ENCODE measurements around the gene OR9A4. TPM values are rescaled to one million over a fixed set of nuclear protein-coding genes. Genes with fewer than 3 reads are reported as not detected.

The OR9A4 gene
- polyA plus RNA-seq, 1 donor, result not detected

- DNase-seq, result no peak
- no CpG with 5 or more reads among the region's 3 CpGs for WGBS (ENCODE audit: insufficient coverage, low lambda C conversion rate)
- H3K27ac ChIP-seq (ENCODE audit: low read length), result no peak overlapping the region
- no peaks in the 10 kb centered on the region for H3K4me1 ChIP-seq (ENCODE audit: control insufficient read depth, insufficient read depth, low read length)
- H3K9me3 ChIP-seq (ENCODE audit: control insufficient read depth, low read depth, low read length), result peaks cover 13% of the 10 kb centered on the region
- no peaks in the 10 kb centered on the region for H3K27me3 ChIP-seq (ENCODE audit: control insufficient read depth, insufficient read depth, low read length)
- no peaks in the 10 kb centered on the region for H3K36me3 ChIP-seq (ENCODE audit: control insufficient read depth, insufficient read depth, low read length)
- no peak overlapping the region for H3K4me3 ChIP-seq (ENCODE audit: low read length)
These were observed 29.2 kb downstream of the OR9A4 start for GRCh38 chr7:141945356-141945755.

DNA sequence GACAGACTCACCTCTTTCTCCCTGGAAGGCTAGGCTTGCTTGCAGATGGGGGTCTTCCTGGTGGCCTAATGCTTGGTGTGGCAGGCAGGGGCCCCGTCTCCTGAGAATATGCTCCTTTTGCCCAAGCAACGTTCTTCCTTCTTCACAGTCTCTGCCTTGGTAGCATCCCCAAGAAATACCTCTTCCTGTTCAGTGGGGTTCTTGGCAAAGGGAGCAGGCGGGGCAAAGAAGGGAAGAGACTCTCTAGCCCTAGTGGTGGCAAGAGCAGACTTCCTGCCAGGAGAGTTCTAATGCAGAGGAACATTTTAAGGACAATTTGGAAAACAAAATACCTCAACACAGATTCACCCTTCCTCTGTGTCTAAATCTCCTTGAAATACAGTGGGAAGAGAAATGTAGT, 30.6 kb downstream of the OR9A4 start, which contains the start of gene CLEC5A:
Gene CLEC5A, minus strand, starts transcription at position 179 of the 400 bp plus-strand sequence. CDS start 682 bp downstream, outside the sequence.
- no peak within 1 kb of the TSS for H3K4me3 ChIP-seq (ENCODE audit: low read length)
- H3K27me3 ChIP-seq (ENCODE audit: control insufficient read depth, insufficient read depth, low read length), result no peaks in the 10 kb centered on the region
- no CpG with 5 or more reads among the region's 3 CpGs for WGBS (ENCODE audit: insufficient coverage, low lambda C conversion rate)
- H3K4me1 ChIP-seq (ENCODE audit: control insufficient read depth, insufficient read depth, low read length), result no peaks in the 10 kb centered on the region
- peaks cover 3% of the 10 kb centered on the region for H3K9me3 ChIP-seq (ENCODE audit: control insufficient read depth, low read depth, low read length)
- DNase-seq, result no peak
- H3K36me3 ChIP-seq (ENCODE audit: control insufficient read depth, insufficient read depth, low read length), result no peaks in the 10 kb centered on the region
- H3K27ac ChIP-seq (ENCODE audit: low read length), result no peak within 1 kb of the TSS

GRCh38 chr7:141949021-141949420, 32.8 kb downstream of the OR9A4 start:
- no peak overlapping the region for H3K27ac ChIP-seq (ENCODE audit: low read length)
- DNase-seq, result no peak
- WGBS (ENCODE audit: insufficient coverage, low lambda C conversion rate), result no CpG with 5 or more reads among the region's 2 CpGs
- H3K4me1 ChIP-seq (ENCODE audit: control insufficient read depth, insufficient read depth, low read length), result no peaks in the 10 kb centered on the region
- no peak overlapping the region for H3K4me3 ChIP-seq (ENCODE audit: low read length)
- no peaks in the 10 kb centered on the region for H3K36me3 ChIP-seq (ENCODE audit: control insufficient read depth, insufficient read depth, low read length)
- H3K9me3 ChIP-seq (ENCODE audit: control insufficient read depth, low read depth, low read length), result no peaks in the 10 kb centered on the region
- no peaks in the 10 kb centered on the region for H3K27me3 ChIP-seq (ENCODE audit: control insufficient read depth, insufficient read depth, low read length)

- no CpG with 5 or more reads among the region's 2 CpGs for WGBS (ENCODE audit: insufficient coverage, low lambda C conversion rate)
- Histone ChIP-seq H3K4me3 (ENCODE audit: low read length) (no peak overlapping the region), H3K36me3 (ENCODE audit: control insufficient read depth, insufficient read depth, low read length) (no peaks in the 10 kb centered on the region), H3K27ac (ENCODE audit: low read length) (no peak overlapping the region), H3K27me3 (ENCODE audit: control insufficient read depth, insufficient read depth, low read length) (no peaks in the 10 kb centered on the region), H3K9me3 (ENCODE audit: control insufficient read depth, low read depth, low read length) (no peaks in the 10 kb centered on the region), H3K4me1 (ENCODE audit: control insufficient read depth, insufficient read depth, low read length) (no peaks in the 10 kb centered on the region)
- no peak for DNase-seq
These were observed 33.3 kb downstream of the OR9A4 start for GRCh38 chr7:141949451-141949850.

DNA sequence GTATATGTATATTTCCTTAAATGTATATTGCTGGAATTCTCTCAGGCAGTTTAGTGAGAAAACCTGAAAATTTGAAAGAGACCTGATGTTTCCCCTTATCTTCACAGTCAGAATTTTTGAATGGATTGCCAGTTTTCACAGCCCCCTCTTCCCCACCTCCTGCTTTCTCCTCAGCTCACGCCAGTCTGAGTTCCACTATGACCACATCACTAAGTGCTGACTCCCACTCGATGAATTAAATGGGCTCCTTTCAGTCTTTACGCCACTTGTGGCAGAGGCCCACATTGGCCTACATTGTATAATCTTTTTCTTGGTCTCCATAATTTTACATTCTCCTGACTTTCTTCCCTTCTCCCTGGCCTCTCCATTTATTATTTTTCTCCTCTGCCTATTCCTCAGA, 33.7 kb downstream of the OR9A4 start:
- Histone ChIP-seq H3K36me3 (ENCODE audit: control insufficient read depth, insufficient read depth, low read length) (no peaks in the 10 kb centered on the region), H3K4me3 (ENCODE audit: low read length) (no peak overlapping the region), H3K27me3 (ENCODE audit: control insufficient read depth, insufficient read depth, low read length) (no peaks in the 10 kb centered on the region), H3K9me3 (ENCODE audit: control insufficient read depth, low read depth, low read length) (no peaks in the 10 kb centered on the region), H3K4me1 (ENCODE audit: control insufficient read depth, insufficient read depth, low read length) (no peaks in the 10 kb centered on the region), H3K27ac (ENCODE audit: low read length) (no peak overlapping the region)
- WGBS (ENCODE audit: insufficient coverage, low lambda C conversion rate), result 77% methylated on average over 3 of the region's 3 CpGs
- no peak for DNase-seq

GRCh38 chr7:141950806-141951205, 34.6 kb downstream of the OR9A4 start:
- H3K27me3 ChIP-seq (ENCODE audit: control insufficient read depth, insufficient read depth, low read length), result no peaks in the 10 kb centered on the region
- no peaks in the 10 kb centered on the region for H3K36me3 ChIP-seq (ENCODE audit: control insufficient read depth, insufficient read depth, low read length)
- no peak for DNase-seq
- H3K4me1 ChIP-seq (ENCODE audit: control insufficient read depth, insufficient read depth, low read length), result no peaks in the 10 kb centered on the region
- H3K27ac ChIP-seq (ENCODE audit: low read length), result no peak overlapping the region
- H3K4me3 ChIP-seq (ENCODE audit: low read length), result no peak overlapping the region
- no peaks in the 10 kb centered on the region for H3K9me3 ChIP-seq (ENCODE audit: control insufficient read depth, low read depth, low read length)
- WGBS (ENCODE audit: insufficient coverage, low lambda C conversion rate), result no CpG with 5 or more reads among the region's 1 CpG

- WGBS (ENCODE audit: insufficient coverage, low lambda C conversion rate), result no CpG with 5 or more reads among the region's 1 CpG
- no peak for DNase-seq
- no peaks in the 10 kb centered on the region for H3K9me3 ChIP-seq (ENCODE audit: control insufficient read depth, low read depth, low read length)
- H3K4me1 ChIP-seq (ENCODE audit: control insufficient read depth, insufficient read depth, low read length), result no peaks in the 10 kb centered on the region
- H3K27me3 ChIP-seq (ENCODE audit: control insufficient read depth, insufficient read depth, low read length), result no peaks in the 10 kb centered on the region
- no peaks in the 10 kb centered on the region for H3K36me3 ChIP-seq (ENCODE audit: control insufficient read depth, insufficient read depth, low read length)
- H3K27ac ChIP-seq (ENCODE audit: low read length), result no peak overlapping the region
- H3K4me3 ChIP-seq (ENCODE audit: low read length), result no peak overlapping the region
These were observed 36.3 kb downstream of the OR9A4 start for GRCh38 chr7:141952461-141952860.

GRCh38 chr7:141954334-141954733, 38.1 kb downstream of the OR9A4 start:
- no peaks in the 10 kb centered on the region for H3K36me3 ChIP-seq (ENCODE audit: control insufficient read depth, insufficient read depth, low read length)
- H3K27ac ChIP-seq (ENCODE audit: low read length), result no peak overlapping the region
- no peak overlapping the region for H3K4me3 ChIP-seq (ENCODE audit: low read length)
- no CpG with 5 or more reads among the region's 1 CpG for WGBS (ENCODE audit: insufficient coverage, low lambda C conversion rate)
- no peaks in the 10 kb centered on the region for H3K4me1 ChIP-seq (ENCODE audit: control insufficient read depth, insufficient read depth, low read length)
- H3K9me3 ChIP-seq (ENCODE audit: control insufficient read depth, low read depth, low read length), result no peaks in the 10 kb centered on the region
- no peak for DNase-seq
- H3K27me3 ChIP-seq (ENCODE audit: control insufficient read depth, insufficient read depth, low read length), result no peaks in the 10 kb centered on the region

DNA sequence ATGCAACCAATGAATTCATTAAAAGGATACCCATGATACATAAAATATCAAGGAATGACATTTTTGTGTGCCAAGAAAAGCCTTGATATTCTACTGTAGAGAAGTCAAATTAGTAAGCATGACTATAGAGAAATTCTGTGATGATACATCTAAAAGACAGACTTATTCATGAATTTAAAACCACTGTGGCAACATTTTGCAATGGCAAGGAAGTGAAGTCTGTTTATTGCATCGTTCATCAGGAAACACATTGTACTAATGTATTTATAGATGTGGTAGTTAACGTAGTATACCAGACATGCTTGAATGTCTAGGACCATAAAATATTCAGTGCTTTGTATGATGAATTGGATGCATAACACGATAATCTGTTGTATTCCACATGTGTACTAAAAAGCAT, 39.9 kb downstream of the OR9A4 start:
- H3K27ac ChIP-seq (ENCODE audit: low read length), result no peak overlapping the region
- no peaks in the 10 kb centered on the region for H3K36me3 ChIP-seq (ENCODE audit: control insufficient read depth, insufficient read depth, low read length)
- no peaks in the 10 kb centered on the region for H3K4me1 ChIP-seq (ENCODE audit: control insufficient read depth, insufficient read depth, low read length)
- WGBS (ENCODE audit: insufficient coverage, low lambda C conversion rate), result 100% methylated on average over 1 of the region's 3 CpGs
- H3K4me3 ChIP-seq (ENCODE audit: low read length), result no peak overlapping the region
- H3K9me3 ChIP-seq (ENCODE audit: control insufficient read depth, low read depth, low read length), result no peaks in the 10 kb centered on the region
- no peak for DNase-seq
- H3K27me3 ChIP-seq (ENCODE audit: control insufficient read depth, insufficient read depth, low read length), result no peaks in the 10 kb centered on the region

DNA sequence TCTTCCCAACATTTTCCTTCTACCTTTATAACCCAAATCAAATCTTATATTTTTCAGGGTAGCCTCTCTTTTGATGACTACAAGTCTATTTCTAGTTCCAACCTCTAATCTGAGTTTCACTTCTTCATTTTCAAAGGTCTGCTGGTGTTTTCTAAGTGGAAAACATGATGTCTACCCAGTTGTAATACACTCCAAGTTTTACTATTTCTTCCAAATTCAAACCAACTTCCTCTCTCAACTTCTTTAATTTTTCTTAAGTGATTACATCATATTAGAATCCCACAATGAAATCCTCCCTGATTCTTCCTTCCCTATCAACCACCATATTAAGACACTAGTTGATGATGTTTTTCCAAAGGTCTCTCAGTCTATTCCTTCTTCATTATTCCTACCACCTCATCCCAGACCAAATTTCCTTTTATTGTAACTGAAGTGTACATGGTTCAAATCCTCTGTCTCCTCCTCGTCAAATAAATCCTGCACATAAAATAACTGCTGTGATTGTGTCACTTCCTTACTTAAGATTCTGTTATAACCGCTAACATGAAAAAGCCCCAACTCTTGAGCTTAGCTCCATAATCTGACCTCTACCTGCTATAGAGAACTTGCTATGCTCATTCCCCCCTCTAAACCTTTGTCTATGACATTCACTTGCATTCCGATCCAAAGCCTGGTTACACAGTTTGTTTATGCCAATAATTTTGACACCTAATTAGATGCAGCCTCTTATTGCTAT, 44.7 kb downstream of the OR9A4 start:
- Histone ChIP-seq H3K9me3 (ENCODE audit: control insufficient read depth, low read depth, low read length) (no peaks in the 10 kb centered on the region), H3K4me3 (ENCODE audit: low read length) (no peak overlapping the region), H3K36me3 (ENCODE audit: control insufficient read depth, insufficient read depth, low read length) (no peaks in the 10 kb centered on the region), H3K27ac (ENCODE audit: low read length) (no peak overlapping the region), H3K4me1 (ENCODE audit: control insufficient read depth, insufficient read depth, low read length) (no peaks in the 10 kb centered on the region), H3K27me3 (ENCODE audit: control insufficient read depth, insufficient read depth, low read length) (no peaks in the 10 kb centered on the region)
- no peak for DNase-seq
- 100% methylated on average over 1 of the region's 3 CpGs for WGBS (ENCODE audit: insufficient coverage, low lambda C conversion rate)

Data from large intestine (tissue), 3 donors.